Panc1 (cell line): ENCODE results near the gene BMP10. TPM values are rescaled to one million over a fixed set of nuclear protein-coding genes. Genes with fewer than 3 reads are reported as not detected.

Experiments used
- ATAC-seq: fragments of 200-7000 bp; cut with Tn5 transposase; 2 replicates; pipeline ENCODE4 v1.9.1; 2020; ENCODE audit warnings: mild to moderate bottlenecking, moderate library complexity
- BruUV-seq: library from RNA; stranded (reverse); fragments of 400-500 nt; replicated peaks from 2 replicates; lab custom pipeline; 2021; lab: Mats Ljungman, UMichigan
- CTCF ChIA-PET: fragments of 300-600 bp; sonication (Branson Sonifier 250); formaldehyde crosslinking; loops from one replicate; lab custom pipeline; 2022; ENCODE audit warnings: antibody characterized with exemption; lab: Charles Lee
- POLR2A ChIA-PET: fragments of 300-600 bp; sonication (Branson Sonifier 250); formaldehyde crosslinking; loops from one replicate; lab custom pipeline; 2022; ENCODE audit warnings: antibody characterized with exemption; lab: Charles Lee
- DNase-seq: peaks from one replicate; pipeline ENCODE4 v3.0.0-alpha.2; 2010; ENCODE audit warnings: low read depth, low spot score
- H3K27ac ChIP-seq: 2 replicates; pipeline ENCODE4 v1.5.1; 2011; ENCODE audit warnings: mild to moderate bottlenecking, low read length, inconsistent platforms
- H3K27me3 ChIP-seq: fragments of 200-500 bp; sonication (Bioruptor generic); 2 replicates; pipeline ENCODE4 v1.6.0; 2014; ENCODE audit warnings: low read length, inconsistent platforms; ENCODE audit not compliant: control insufficient read depth, insufficient read depth
- H3K36me3 ChIP-seq: fragments of 200-500 bp; sonication (Bioruptor generic); 2 replicates; pipeline ENCODE4 v1.5.1; 2014; ENCODE audit warnings: inconsistent platforms, mild to moderate bottlenecking, low read length, moderate library complexity; ENCODE audit not compliant: control insufficient read depth, insufficient read depth
- H3K4me1 ChIP-seq: 2 replicates; pipeline ENCODE4 v1.5.1; 2011; ENCODE audit warnings: inconsistent platforms, mild to moderate bottlenecking, low read length, moderate library complexity; ENCODE audit not compliant: control insufficient read depth, insufficient read depth
- H3K4me3 ChIP-seq, 2 experiments: 2 replicates each; pipeline ENCODE4 v1.5.1; 2011 to 2012; ENCODE audit warnings: low read depth in 2 of 2, low read length in 2 of 2, mild to moderate bottlenecking in 2 of 2, inconsistent platforms in 1 of 2, moderate library complexity in 1 of 2
- H3K9me3 ChIP-seq: fragments of 200-500 bp; sonication (Bioruptor generic); 2 replicates; pipeline ENCODE4 v1.5.1; 2014; ENCODE audit warnings: low read depth, mild to moderate bottlenecking, inconsistent platforms, low read length, moderate library complexity; ENCODE audit not compliant: control insufficient read depth, insufficient read depth
- CTCF ChIP-seq: fragments of 450-650 bp; IDR thresholded peaks from 2 replicates; pipeline ENCODE4 v1.5.1; 2017; ENCODE audit warnings: mild to moderate bottlenecking
- POLR2AphosphoS5 ChIP-seq: IDR thresholded peaks from 2 replicates; pipeline ENCODE4 v1.6.1; 2012; ENCODE audit warnings: mild to moderate bottlenecking, low read depth, low read length, moderate library complexity
- REST ChIP-seq, 2 experiments: IDR thresholded peaks; 2 replicates each; pipeline ENCODE4 v1.6.1; 2011 to 2012; ENCODE audit warnings: low read depth in 2 of 2, control low read depth in 1 of 2, low read length in 1 of 2, mild to moderate bottlenecking in 1 of 2, moderate library complexity in 1 of 2; ENCODE audit not compliant: insufficient read depth in 1 of 2
- SIN3A ChIP-seq: IDR thresholded peaks from 2 replicates; pipeline ENCODE4 v1.6.1; 2012; ENCODE audit warnings: low read depth, mild to moderate bottlenecking, low read length, moderate library complexity, borderline replicate concordance; ENCODE audit not compliant: insufficient read depth
- TCF7L2 ChIP-seq: IDR thresholded peaks from 2 replicates; pipeline ENCODE4 v1.6.1; 2011; ENCODE audit warnings: mild to moderate bottlenecking, low read depth, low read length, inconsistent platforms
- in situ Hi-C: cut with HindIII; loops from 2 replicates; pipeline ENCODE4 v1.10.0; 2016; ENCODE audit warnings: low sequenced_read_pairs, low pct_unique_long_range_greater_than_20kb
- intact Hi-C: fragments of 100-400 bp; cut with micrococcal nuclease; formaldehyde crosslinking; loops from one replicate; pipeline ENCODE4 v1.10.0; 2022; ENCODE audit not compliant: unreplicated experiment
- total RNA-seq: library from RNA; stranded (reverse); gene quantifications from one replicate; pipeline ENCODE4 v1.2.1, GENCODE V29; 2021; ENCODE audit not compliant: unreplicated experiment

The BMP10 gene
- total RNA-seq, 1 experiment from 2014 or later = not detected

- no peak overlapping the region for H3K4me3 ChIP-seq
- ChIA-PET POLR2A (no interaction called here), CTCF (no interaction called here)
- intact Hi-C loops (loop anchor here (5.0 kb wide), 1 partner anchor 206 kb away; no protein-coding TSS in a partner anchor), in situ Hi-C loops (no loop called here)
- H3K27me3 ChIP-seq = no peaks in the 10 kb centered on the region
- H3K27ac ChIP-seq = no peak overlapping the region
- TF ChIP-seq CTCF (no peak), SIN3A (no peak), REST (IDR thresholded peaks at IDR 0.05; ENCODE audit: insufficient read depth in 1 of 2, low read depth in 2 of 2, low read length in 1 of 2) (no peak), POLR2AphosphoS5 (no peak), TCF7L2 (no peak)
- H3K9me3 ChIP-seq = no peaks in the 10 kb centered on the region
- no peak for DNase-seq
- no peaks in the 10 kb centered on the region for H3K36me3 ChIP-seq
- no peak for ATAC-seq
- no peaks in the 10 kb centered on the region for H3K4me1 ChIP-seq
- no TSS peak for BruUV-seq
Observed at GRCh38 chr2:68913359-68913758, 42.2 kb upstream of the BMP10 start.

GRCh38 chr2:68912732-68913131 is 41.5 kb upstream of the BMP10 start:
- Histone ChIP-seq H3K4me1 (no peaks in the 10 kb centered on the region), H3K27ac (no peak overlapping the region), H3K4me3 (no peak overlapping the region), H3K27me3 (no peaks in the 10 kb centered on the region), H3K9me3 (no peaks in the 10 kb centered on the region), H3K36me3 (no peaks in the 10 kb centered on the region)
- ChIA-PET POLR2A (no interaction called here), CTCF (no interaction called here)
- in situ Hi-C loops = no loop called here
- intact Hi-C loops = loop anchor here (5.0 kb wide), 1 partner anchor 205 kb away; no protein-coding TSS in a partner anchor
- no TSS peak for BruUV-seq
- no peak for ATAC-seq
- no peak for DNase-seq
- TF ChIP-seq TCF7L2 = no peak
- no peak for TF ChIP-seq REST (IDR thresholded peaks at IDR 0.05; ENCODE audit: insufficient read depth in 1 of 2, low read depth in 2 of 2, low read length in 1 of 2)
- no peak for TF ChIP-seq POLR2AphosphoS5
- TF ChIP-seq CTCF = no peak
- TF ChIP-seq SIN3A = no peak
